AG09319 (cell line): ENCODE results near the gene MRTFA.
A peak's percentile ranks its signal among the peaks of the same experiment; 100 is the strongest.

Experiments used
- DNase-seq: peaks from one replicate; pipeline ENCODE4 v3.0.0-alpha.2; 2010; ENCODE audit warnings: low read depth; ENCODE audit errors: extremely low read depth
- TF ChIP-seq, protein P1 (sequence below): IDR thresholded peaks from 2 replicates; pipeline ENCODE4 v1.5.1; 2011; ENCODE audit warnings: low read depth, mild to moderate bottlenecking, inconsistent platforms, low read length, moderate library complexity

The MRTFA gene

GRCh38 chr22:40493441-40493840 lies 143.1 kb downstream of the MRTFA start:
- TF ChIP-seq, protein P1, sequence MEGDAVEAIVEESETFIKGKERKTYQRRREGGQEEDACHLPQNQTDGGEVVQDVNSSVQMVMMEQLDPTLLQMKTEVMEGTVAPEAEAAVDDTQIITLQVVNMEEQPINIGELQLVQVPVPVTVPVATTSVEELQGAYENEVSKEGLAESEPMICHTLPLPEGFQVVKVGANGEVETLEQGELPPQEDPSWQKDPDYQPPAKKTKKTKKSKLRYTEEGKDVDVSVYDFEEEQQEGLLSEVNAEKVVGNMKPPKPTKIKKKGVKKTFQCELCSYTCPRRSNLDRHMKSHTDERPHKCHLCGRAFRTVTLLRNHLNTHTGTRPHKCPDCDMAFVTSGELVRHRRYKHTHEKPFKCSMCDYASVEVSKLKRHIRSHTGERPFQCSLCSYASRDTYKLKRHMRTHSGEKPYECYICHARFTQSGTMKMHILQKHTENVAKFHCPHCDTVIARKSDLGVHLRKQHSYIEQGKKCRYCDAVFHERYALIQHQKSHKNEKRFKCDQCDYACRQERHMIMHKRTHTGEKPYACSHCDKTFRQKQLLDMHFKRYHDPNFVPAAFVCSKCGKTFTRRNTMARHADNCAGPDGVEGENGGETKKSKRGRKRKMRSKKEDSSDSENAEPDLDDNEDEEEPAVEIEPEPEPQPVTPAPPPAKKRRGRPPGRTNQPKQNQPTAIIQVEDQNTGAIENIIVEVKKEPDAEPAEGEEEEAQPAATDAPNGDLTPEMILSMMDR: no peak
- no peak for DNase-seq

GRCh38 chr22:40491990-40492631 lies 144.4 kb downstream of the MRTFA start:
- no peak for DNase-seq
- TF ChIP-seq, protein P1: no peak

- no peak for DNase-seq
- TF ChIP-seq, protein P1: peak; percentile 69
These were observed 148.8 kb downstream of the MRTFA start for GRCh38 chr22:40487663-40488249.

DNA sequence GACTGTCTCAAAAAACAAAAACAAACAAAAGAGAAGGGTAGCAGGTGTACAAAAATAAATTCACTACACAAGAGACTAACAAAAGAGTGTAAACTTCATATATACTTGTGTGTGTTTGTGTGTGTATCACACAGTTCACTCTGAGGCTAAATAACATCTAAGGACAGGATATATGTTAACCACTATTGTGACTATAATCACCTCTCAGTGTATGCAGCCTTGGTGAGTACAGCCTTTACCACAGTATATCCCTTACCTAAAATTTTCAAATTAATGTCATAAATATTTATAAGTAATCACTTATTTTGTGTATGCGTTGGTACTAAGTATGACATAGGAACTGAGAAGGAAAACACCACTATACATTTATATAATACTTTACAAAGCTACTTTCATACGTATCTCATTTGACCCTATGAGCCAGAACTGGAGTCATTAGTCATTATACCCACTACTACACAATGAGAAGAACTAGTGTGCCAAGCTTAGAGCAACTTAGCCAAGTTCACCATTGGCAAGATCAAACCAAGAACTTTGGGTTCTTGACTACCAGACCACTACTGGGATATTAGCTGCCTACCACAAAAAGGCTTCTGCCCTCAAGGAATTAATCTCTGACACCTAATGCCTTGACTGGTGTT lies 149.4 kb downstream of the MRTFA start:
- DNase-seq: no peak
- TF ChIP-seq, protein P1: no peak

GRCh38 chr22:40485813-40486667 lies 150.5 kb downstream of the MRTFA start:
- DNase-seq: no peak
- TF ChIP-seq, protein P1: no peak

DNA sequence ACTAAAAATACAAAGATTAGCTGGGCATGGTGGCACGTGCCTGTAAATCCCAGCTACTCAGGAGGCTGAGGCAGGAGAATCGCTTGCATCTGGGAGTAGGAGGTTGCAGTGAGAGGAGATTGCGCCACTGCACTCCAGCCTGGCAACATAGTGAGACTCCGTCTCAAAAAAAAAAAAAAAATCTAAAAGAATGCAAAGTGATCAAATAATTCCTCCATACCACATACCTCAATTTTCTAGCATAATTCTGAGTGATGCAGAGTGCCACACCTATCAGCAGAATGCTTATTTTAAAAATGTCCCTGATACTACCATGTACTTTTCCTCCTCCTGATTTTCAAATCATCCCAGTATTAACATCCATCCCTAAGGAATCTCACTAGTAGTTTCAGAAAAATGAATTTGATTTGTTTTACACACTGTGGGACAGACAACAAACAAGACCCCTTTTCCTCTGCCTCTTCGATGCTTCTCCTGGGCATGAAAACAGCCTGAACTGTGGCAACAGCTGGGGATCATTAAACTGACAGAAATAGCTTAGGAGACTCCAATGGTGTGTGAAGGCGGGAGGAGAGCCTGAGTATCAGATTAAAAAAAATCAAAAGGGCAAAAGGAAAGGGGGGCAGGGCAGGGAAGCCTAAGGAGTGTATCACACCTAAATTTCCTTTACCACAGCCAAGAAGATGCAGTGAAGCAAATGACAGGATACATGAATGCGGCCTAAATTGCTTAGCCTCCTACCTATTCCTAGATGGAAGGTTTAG lies 151.4 kb downstream of the MRTFA start:
- TF ChIP-seq, protein P1: no peak
- no peak for DNase-seq
